ENCODE data around the gene CCDC112.

The CCDC112 gene

DNA sequence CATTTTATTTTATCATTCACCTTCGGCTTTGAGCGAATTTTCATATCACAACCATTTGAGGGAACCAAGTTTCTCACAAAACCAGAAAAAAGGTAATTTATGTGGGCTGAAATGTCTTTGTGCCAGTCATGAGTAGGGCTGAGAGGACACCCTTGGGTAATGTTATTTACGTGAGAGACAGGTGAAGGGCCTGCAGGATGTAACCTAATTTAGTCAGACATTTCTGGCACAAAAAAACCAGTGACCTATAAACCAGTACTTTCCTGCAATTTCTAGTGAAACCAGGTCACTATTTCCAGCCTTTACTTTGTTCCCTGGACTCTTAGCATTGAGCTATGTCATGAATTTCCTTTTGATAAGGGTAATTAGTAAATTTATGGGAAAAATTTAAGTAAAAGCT lies 17.2 kb upstream of the CCDC112 start:
- H3K36me3 Mint-ChIP-seq (ENCODE audit: low read depth): no peaks in the 10 kb centered on the region
- no peaks in the 10 kb centered on the region for H3K4me1 Mint-ChIP-seq
- H3K27ac Mint-ChIP-seq: no peak overlapping the region
- H3K27me3 Mint-ChIP-seq (ENCODE audit: low read depth): no peaks in the 10 kb centered on the region
- TF ChIP-seq, protein P1, sequence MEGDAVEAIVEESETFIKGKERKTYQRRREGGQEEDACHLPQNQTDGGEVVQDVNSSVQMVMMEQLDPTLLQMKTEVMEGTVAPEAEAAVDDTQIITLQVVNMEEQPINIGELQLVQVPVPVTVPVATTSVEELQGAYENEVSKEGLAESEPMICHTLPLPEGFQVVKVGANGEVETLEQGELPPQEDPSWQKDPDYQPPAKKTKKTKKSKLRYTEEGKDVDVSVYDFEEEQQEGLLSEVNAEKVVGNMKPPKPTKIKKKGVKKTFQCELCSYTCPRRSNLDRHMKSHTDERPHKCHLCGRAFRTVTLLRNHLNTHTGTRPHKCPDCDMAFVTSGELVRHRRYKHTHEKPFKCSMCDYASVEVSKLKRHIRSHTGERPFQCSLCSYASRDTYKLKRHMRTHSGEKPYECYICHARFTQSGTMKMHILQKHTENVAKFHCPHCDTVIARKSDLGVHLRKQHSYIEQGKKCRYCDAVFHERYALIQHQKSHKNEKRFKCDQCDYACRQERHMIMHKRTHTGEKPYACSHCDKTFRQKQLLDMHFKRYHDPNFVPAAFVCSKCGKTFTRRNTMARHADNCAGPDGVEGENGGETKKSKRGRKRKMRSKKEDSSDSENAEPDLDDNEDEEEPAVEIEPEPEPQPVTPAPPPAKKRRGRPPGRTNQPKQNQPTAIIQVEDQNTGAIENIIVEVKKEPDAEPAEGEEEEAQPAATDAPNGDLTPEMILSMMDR (IDR thresholded peaks at IDR 0.05; ENCODE audit: unreplicated experiment in 3 of 3): no peak
- no peaks in the 10 kb centered on the region for H3K9me3 Mint-ChIP-seq
- H3K4me3 Mint-ChIP-seq: no peak overlapping the region

DNA sequence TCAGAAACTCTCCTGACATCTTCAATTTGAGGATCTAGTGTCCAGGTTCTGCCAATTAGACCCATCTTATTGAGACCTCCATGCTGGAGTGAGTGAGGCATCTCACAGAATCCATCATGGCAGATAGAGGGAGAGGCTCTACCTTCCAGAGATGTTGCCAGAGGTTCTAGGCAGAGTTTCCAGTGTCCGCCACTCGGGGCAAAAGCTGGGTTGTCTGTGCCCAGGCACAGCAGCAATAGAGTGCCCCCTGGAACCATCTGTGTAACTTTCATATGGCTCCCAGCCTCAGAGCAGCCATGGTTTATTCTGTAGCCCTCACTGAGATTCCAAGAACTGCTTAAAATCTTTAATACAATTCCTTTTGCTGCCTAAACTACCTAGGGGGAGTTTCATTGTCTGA lies 16.6 kb upstream of the CCDC112 start:
- H3K27ac Mint-ChIP-seq: no peak overlapping the region
- H3K27me3 Mint-ChIP-seq (ENCODE audit: low read depth): no peaks in the 10 kb centered on the region
- H3K36me3 Mint-ChIP-seq (ENCODE audit: low read depth): no peaks in the 10 kb centered on the region
- H3K4me3 Mint-ChIP-seq: no peak overlapping the region
- no peaks in the 10 kb centered on the region for H3K4me1 Mint-ChIP-seq
- TF ChIP-seq, protein P1 (IDR thresholded peaks at IDR 0.05; ENCODE audit: unreplicated experiment in 3 of 3): no peak
- no peaks in the 10 kb centered on the region for H3K9me3 Mint-ChIP-seq

DNA sequence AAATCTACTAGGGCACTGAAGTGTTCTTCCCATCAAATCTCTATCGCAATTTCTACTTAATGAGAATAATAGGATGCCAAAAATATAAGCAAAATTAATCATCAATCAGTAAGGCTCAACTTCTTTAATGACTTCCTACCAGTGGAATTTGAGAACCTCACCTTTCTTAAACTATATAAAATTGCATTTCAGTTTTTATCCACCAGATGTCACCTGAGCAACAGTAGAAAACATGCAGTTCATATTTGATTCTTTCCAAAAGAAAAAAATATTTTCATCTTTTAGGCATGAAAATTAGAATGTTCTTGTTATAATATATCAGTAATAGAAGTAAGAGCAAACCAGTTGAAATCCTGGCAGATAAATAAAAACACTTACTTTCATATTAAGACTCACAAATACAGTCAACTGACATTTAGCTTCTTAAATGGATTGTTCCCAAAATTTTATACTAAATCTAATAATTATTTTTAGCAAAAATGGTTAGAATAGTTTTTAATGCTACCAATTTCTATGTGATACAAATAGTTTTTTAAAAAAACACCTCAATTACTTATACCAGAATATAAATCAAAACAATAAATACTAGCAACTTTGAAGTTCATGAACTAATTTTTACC lies 13.4 kb upstream of the CCDC112 start:
- TF ChIP-seq, protein P1 (IDR thresholded peaks at IDR 0.05; ENCODE audit: unreplicated experiment in 3 of 3): peak; percentile 52 to 86 (median 57)

DNA sequence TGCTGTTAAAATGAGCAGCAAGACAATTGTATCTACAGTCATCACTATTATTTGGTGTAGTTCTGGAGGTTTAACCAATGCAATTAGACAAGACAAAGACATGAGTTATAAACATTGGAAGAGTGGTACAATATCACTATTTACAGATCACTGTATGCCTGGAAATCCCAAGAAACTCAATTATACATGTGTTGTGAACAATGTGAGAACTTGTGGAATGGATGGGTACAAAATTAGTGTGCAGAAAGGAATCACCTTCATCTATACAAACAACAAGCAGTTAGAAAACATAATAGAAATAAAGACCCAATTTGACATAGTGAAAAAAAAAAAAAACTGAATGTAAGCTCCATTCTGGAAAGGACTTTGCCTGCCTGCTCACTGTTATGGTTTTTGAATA lies 12.4 kb upstream of the CCDC112 start:
- Mint-ChIP-seq H3K9me3 (no peaks in the 10 kb centered on the region), H3K36me3 (ENCODE audit: low read depth) (no peaks in the 10 kb centered on the region)
- TF ChIP-seq, protein P1 (IDR thresholded peaks at IDR 0.05; ENCODE audit: unreplicated experiment in 3 of 3): no peak

More for the DNA sequence above, 13.4 kb upstream of the CCDC112 start:
- Mint-ChIP-seq H3K4me1 (no peaks in the 10 kb centered on the region), H3K4me3 (no peak overlapping the region), H3K27me3 (ENCODE audit: low read depth) (no peaks in the 10 kb centered on the region), H3K36me3 (ENCODE audit: low read depth) (no peaks in the 10 kb centered on the region), H3K27ac (no peak overlapping the region), H3K9me3 (no peaks in the 10 kb centered on the region)

DNA sequence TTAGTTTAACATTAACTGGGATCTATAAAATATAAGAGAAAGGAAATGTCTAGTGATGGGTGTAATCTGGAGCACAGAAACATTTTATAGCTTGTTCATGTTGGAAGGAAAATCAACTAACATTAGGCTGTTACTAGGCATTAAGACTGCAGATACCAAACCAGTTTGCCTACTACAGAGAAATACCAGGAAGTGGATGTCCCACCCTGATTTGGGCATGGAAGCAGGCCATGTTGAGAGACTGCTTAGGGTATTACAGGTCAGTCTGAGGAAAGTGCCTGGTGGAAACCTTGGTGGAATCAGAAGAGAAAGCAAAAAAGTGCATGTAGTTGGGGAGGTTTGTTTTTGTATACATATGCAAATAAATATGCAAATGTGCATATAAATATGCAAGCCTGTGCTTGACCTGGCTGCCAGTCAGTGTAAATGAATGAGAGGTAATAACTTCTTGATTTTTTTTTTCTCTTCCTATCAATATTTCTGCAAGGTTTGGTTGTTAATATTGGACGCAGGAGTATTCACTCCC lies 9.6 kb upstream of the CCDC112 start:
- H3K4me3 Mint-ChIP-seq: no peak overlapping the region
- no peaks in the 10 kb centered on the region for H3K36me3 Mint-ChIP-seq (ENCODE audit: low read depth)
- no peaks in the 10 kb centered on the region for H3K27me3 Mint-ChIP-seq (ENCODE audit: low read depth)
- TF ChIP-seq, protein P1 (IDR thresholded peaks at IDR 0.05; ENCODE audit: unreplicated experiment in 3 of 3): no peak
- no peaks in the 10 kb centered on the region for H3K9me3 Mint-ChIP-seq
- H3K4me1 Mint-ChIP-seq: no peaks in the 10 kb centered on the region
- H3K27ac Mint-ChIP-seq: no peak overlapping the region

More for the DNA sequence above, 12.4 kb upstream of the CCDC112 start:
- H3K4me3 Mint-ChIP-seq: no peak overlapping the region
- no peaks in the 10 kb centered on the region for H3K27me3 Mint-ChIP-seq (ENCODE audit: low read depth)
- no peak overlapping the region for H3K27ac Mint-ChIP-seq
- no peaks in the 10 kb centered on the region for H3K4me1 Mint-ChIP-seq

DNA sequence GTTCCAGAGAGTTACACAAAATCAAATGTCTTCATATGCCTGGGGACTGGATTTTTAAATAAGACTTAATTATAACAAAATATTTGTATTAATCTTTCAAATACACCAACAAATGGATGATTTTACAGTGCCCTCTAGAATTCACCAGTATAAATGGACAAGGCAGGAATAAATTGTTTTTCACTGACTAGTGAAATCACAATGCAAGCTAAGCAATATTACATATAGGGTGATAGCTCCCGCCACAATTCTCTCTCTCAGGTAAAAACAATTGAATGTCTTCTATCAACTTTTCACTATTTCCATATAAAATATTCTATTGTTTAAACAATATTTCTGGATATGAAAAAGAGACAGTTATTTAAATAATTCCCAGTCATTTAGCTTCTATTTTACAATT lies 8.0 kb upstream of the CCDC112 start:
- Mint-ChIP-seq H3K27ac (no peak overlapping the region), H3K4me1 (no peaks in the 10 kb centered on the region), H3K9me3 (no peaks in the 10 kb centered on the region), H3K36me3 (ENCODE audit: low read depth) (no peaks in the 10 kb centered on the region), H3K4me3 (no peak overlapping the region), H3K27me3 (ENCODE audit: low read depth) (no peaks in the 10 kb centered on the region)
- TF ChIP-seq, protein P1 (IDR thresholded peaks at IDR 0.05; ENCODE audit: unreplicated experiment in 3 of 3): no peak

Measured in nephron (organoid).